Endometrial microvascular endothelial cells (primary cell): ENCODE data around the gene ANKRD33B. TPM values are rescaled to one million over a fixed set of nuclear protein-coding genes. Genes with fewer than 3 reads are reported as not detected.
"Not testable (repeated sequence)": the region's sequence is repeated elsewhere in the genome, so short reads cannot be mapped to it uniquely, and the experiment has no call there.

ENCODE experiments used
- in situ Hi-C: cut with HindIII; loops from 2 replicates; pipeline ENCODE4 v1.10.0; 2017; ENCODE audit warnings: low sequenced_read_pairs, low pct_unique_long_range_greater_than_20kb; ENCODE audit errors: inconsistent ontology term
- total RNA-seq: library from RNA; depleted of rRNA; stranded (reverse); fragments of >200 nt; gene quantifications from one replicate; pipeline ENCODE4 v1.2.3, GENCODE V29; 2015; ENCODE audit errors: inconsistent ontology term

Gene ANKRD33B
- total RNA-seq, 1 donor from 2014 or later, result 4.7 TPM

DNA sequence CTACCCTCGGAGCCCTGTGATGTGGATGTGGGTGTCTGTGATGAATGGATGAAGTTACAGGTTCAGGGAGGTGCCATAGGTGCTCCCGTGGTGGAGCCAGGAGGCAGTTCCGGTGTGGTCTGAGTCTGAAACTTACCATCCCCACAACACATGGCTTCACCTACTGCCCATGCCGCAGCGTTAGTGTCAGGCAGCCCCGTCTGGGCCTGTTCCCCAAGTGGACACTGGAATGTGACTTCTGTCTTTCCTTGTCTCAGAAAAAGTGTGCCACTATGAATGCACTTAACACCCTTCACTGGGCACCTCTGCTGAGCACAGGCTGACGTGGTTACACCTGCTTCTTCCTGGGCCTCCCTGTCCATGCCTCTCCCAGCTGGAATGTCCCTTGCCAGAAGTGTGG lies 8.6 kb downstream of the ANKRD33B start:
- in situ Hi-C loops, result no loop called here

DNA sequence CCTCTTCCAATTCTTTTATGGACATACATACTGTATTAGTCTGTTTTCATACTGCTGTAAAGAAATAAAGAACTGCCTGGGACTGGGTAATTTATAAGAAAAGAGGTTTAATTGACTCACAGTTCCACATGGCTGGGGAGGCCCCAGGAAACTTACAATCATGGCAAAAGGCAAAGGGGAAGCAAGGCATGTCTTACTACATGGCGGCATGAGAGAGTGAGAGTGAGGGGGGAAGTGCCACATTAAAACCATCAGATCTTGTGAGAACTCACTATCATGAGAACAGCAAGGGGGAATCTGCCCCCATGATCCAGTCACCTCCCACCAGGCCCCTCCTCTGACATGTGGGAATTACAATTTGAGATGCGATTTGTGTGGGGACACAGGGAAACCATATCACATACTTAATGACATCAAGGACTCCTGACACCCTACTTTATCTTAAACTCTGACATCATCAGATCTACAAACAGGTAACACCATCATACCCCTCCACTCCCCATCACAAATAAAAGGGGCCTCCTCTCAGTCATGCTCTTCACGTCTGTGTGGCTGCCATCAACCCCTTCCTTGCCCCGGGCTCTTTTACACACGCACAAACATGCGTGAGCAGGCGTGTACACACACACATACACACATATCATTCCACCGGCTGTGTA lies 9.7 kb downstream of the ANKRD33B start:
- in situ Hi-C loops, result no loop called here

DNA sequence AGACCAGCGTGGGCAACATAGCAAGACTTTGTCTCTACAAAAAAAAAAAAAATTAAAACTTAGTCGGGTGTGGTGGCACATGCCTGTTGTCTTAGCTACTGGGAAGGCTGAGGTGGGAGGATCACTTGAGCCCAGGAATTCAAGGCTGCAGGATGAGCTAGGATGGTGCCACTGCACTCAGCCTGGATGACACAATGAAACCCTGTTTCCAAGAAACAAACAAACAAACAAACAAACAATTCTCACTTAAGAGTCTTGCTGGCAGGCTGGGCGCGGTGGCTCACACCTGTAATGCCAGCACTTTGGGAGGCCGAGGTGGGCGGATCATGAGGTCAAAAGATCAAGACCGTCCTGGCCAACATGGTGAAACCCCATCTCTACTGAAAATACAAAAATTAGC lies 11.0 kb downstream of the ANKRD33B start:
- in situ Hi-C loops, result not testable (repeated sequence)

DNA sequence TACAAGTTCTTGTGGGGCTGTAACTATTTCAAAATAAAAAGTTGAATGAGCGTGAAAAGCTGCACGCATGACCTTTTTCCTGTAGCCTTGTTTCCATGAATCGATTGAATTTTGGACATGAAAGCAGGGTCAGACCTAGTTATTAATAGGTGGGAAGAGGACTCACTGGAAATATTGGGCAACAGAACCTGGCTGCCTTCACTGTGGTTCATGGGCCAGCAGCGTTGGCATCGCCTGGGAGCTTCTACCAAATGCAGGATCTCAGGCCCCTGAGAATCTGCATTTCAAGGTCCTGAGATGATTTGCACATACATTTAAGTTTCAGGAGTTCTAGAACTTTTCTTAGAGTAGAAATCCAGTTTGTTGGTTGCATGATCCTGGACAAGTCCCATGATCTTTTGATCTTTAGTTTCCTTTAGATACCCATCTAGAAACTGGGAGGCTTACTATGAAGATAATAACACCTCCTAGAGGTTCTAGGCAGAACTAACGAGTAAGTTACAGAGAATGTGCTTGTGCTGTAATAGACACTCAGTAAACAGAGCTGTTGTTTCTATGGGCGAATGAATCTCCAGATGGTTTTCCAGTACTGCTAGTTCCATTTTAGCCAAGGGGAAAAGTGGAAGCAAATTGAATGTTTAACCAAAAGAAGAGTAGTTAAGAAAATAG lies 12.4 kb downstream of the ANKRD33B start:
- in situ Hi-C loops, result no loop called here

DNA sequence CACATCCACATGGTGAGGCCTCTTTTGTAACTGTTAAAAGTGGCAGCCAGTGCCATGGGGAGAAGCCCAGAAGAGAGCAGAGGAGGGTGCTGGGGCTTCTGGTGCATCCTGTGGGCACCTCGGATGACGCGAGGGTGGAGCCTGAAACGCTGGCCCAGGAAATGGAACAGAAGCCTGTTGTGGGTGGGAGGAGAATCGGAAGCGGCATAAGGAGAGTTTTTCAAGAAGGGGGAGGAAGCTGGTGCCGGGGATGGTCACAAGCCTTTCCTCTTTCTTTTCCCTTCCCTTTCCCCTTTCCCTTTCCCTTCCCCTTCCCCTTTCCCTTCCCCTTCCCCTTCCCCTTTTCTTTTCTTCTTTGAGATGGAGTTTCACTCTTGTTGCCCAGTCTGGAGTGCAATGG lies 12.9 kb downstream of the ANKRD33B start:
- in situ Hi-C loops, result no loop called here

DNA sequence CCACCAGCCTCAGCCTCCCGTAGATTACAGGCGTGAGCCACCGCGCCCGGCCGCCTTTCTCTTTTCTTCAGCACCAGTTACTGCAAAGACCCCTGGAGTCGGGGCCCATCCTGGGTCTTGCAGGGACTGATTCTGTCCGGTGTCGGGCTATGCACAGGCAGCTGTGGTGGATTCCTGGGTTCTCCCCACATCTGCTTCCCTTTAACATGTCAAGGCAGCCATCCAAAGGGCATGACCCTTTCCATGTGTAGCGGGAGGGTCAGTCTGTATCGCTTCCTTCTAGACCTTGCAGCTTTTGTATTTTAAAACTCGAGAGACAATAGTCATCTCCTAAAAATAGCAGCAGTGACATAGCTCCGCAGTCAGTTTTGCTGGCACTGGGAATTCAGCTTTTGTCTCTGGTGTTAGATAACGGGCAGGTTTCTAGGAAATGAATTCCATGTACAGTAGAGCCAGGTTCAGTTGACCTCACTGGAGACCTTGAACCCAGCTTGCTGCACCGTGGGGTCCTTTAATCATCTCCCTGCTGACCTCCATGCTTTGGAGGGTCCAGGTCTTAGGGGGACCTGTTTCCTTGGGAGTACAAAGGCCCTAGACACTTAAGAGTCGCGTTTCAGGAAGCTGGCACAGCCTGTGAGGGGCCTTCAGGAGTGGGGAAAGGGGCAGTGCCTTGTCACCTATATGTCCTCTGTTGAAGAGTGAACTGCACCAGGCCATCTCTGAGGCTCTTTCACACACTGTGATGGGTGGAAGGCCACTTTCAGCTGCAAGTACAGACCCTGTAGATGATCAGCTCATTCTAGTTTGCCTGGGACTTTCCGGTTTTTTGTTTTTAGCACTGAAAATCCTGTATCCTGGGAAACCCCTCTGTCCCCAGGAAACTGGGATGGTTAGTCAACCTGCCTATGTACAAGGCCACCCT lies 13.8 kb downstream of the ANKRD33B start:
- in situ Hi-C loops, result no loop called here

DNA sequence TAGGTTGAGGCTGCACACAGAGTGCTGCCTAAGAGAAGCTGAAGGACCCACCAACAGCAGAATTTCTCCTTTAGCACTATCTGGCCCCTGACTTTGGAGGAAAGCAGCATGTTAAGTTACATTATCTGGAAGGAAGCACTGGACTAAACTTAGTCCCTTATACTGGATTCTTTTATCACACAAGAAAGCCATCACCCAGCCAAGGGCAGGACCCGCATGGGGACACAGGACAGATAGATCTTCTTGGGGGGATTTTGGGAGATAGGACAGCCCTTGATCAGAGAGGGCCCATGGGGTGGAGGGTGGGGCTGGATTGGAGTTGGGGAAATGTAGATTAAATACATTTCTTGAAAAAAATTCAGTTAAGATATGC lies 14.4 kb downstream of the ANKRD33B start:
- in situ Hi-C loops, result no loop called here

DNA sequence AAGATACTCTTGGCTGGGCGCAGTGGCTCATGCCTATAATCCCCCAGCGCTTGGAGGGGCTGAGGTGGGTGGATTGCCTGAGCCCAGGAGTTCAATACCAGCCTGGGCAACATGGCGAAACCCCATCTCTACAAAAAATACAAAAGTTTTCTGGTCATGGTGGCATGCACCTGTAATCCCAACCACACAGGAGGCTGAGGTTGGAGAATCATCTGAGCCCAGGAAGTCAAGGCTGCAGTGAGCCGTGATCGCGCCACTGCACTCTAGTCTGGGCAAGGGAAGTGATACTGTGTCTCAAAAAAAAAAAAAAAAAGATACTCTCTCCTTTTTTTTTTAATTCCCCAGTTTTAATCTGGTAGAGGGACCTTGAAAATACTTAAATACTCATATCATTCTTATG lies 15.0 kb downstream of the ANKRD33B start:
- in situ Hi-C loops, result no loop called here

DNA sequence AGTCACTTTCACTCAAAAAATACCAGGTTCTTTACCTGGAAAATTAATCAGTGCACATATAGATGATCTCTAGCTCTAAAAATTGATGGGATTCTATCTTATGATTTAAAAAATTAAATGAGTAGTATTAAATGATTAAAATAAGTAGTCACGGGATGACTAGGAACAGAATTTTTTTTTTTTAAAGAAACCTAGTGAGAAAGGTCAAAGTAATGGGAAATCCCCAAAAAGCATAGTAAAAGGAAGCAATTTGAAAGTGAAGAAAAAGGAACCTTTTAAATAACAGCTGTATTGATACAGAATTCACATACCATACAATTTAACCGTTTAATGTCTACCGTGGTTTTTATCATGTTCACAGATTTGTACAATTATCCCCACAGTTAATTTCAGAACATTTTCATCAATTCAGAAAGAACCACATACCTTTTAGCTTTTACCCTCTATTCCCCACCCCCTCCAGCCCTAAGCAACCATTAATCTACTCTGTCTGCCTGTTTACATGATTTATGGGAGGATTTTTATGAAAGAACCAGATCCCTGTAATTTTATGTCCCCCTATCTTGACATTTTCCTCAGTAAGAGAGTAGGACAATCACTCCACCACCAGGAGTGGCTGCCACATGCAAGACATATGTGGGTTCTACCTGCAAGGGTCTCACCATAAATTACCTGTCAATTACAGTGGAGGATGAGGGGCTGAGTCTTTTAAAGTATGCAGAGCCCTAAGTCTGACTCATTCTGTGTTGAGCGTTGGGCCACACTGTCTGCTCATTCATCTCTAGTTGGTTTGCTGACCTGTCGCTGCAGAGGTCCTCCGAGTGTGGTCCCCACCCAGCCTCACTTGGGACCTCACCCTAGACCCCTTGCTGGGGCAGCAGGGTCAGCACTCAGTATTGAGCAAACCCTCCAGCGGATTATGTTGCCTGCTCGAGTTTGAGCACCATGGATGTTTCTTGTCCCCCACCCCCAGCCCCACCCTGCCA lies 16.0 kb downstream of the ANKRD33B start:
- in situ Hi-C loops, result no loop called here

DNA sequence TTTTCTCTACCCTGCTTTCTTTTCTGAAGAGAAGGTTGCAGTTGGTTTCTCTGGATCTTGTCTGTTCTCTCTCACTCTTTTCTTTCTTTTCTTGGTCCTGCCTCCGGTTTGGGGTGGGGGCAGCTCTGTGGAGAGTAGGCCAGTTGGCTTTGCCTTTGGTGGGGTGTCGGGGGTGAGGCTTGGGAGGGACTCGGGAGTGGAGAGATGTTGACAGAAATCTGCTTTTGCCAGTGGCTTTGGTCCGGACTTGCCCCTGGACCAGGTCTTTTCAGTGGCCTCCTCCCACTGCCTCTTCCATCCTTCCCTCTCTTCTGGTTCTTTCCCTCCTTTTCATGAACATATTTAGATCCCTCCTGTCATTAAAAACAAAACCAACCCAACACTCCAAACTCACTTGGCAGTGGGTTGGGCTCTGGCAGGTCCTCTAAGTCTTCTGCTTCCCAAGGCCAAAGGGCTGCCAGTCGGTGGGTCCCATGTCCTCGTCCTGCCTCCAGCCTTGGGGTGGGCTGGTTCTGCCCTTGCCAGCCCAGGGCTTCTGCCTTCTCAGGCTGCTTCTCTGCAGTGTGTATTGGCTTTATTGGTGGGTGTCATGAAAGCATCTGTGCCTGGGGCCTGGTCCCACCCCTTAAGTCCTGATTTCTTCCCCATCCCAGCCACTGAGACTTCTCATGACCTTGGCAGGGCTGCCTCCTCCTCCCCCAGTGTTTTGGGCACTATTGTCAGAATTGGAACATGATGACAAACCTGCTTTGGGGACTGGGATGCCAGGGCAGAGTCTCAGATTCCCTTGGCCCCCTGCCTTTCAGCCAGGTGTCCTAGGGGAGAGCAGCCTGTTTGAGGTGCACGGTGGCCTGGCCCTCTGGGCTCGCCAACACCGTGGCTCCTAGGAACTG lies 16.9 kb downstream of the ANKRD33B start:
- in situ Hi-C loops, result no loop called here

DNA sequence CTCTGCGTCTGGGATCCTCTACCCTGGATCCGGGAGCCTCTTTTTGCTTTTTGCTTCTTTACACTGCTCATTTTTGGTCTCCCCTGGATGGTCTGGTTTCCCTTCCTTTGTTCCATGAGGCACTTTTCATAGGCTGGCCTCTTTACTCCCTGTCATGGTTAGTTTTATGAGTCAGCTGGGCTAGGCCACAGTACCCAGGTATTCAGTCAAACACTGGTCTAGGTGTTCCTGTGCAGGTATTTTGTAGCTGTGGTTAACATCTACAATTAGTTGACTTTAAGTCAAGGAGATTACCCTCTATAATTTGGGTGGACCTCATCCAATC lies 17.5 kb downstream of the ANKRD33B start:
- in situ Hi-C loops, result no loop called here

DNA sequence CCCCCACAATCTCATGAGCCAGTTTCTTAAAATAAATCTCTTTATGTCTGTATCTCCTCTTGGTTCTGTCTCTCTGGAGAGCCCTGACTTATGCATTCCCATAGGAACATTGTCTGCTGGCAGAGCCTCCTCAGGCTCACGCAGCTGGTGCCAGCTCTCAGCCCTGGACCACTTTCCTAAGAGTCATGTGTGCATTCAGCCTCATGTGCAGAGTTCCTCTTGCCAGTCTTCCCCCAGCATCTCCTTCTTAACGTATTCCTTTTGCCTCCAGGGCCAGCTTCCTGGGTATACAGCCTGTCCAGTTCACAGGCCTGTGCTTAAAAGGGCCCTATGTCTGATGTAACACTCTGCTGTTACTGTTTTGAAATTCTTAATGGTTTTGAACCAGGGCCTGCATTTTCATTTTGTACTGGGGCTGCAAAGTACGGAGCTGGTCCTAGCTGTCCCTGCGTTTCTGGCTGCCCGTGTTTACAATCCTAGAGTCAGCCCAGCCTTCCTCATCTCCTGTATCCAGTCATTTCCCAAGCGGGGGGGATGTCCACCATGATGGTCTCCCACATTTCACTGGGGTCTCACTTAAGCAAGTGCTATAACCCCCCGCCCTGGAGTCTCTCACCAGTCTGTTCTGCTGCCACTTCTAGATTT lies 18.1 kb downstream of the ANKRD33B start:
- in situ Hi-C loops, result no loop called here

DNA sequence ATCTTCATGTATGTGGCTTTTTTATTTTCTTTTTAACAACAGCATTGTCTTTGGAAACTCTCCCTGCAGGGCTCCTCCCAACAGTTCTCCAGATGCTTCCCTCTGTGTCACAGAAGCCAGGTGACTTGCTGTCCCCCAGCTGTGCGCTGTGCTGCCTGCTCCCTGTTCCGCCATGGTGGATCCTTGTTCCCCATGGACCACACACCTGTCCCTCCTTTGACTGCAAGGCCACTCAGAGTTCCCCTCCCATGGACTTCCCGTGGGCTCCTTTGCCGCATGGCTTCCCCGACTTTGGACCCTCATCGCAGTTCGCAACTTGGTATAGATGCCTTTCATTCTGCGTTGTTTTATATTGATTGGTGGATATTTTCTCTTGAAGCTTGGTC lies 18.6 kb downstream of the ANKRD33B start:
- in situ Hi-C loops, result no loop called here

DNA sequence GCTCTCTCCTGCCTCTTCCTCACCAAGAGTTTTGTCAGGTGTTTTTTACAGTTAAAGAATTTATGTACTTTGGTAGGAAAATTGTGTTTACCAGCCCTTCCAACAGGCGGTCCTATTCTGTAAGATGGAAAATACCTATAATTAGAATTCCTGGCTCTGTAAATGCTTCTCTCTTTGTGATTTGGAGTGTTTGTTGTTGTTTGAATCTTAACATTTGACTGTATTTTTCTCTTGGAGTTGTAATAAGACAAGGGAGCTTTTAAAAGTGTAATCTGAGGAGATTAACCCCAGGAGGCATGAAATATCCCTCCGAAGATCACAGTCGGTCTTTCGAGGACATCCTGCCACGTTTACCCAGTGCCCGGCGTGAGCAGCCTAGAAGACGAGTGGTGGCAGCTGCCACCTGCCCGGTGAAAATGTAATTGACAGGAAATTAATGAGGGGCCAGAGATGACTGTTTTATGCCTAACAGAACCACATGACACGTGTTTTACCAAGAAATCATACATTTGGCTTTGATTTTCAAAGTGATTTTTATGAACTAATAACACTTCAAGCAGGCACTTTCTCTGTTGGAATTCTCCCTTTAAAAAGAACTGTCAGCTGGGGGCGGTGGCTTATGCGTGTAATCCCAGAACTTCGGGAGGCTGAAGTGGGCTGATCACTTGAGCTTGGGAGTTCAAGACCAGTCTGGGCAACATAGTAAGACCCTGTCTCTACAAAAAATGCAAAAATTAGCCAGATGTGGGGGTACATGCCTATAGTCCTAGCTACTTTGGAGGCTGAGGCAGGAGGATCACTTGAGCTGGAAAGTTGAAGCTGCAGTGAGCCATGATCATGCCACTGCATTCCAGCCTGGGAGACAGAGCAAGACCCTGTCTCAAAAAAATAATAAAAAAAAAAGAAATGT lies 20.0 kb downstream of the ANKRD33B start:
- in situ Hi-C loops, result no loop called here

DNA sequence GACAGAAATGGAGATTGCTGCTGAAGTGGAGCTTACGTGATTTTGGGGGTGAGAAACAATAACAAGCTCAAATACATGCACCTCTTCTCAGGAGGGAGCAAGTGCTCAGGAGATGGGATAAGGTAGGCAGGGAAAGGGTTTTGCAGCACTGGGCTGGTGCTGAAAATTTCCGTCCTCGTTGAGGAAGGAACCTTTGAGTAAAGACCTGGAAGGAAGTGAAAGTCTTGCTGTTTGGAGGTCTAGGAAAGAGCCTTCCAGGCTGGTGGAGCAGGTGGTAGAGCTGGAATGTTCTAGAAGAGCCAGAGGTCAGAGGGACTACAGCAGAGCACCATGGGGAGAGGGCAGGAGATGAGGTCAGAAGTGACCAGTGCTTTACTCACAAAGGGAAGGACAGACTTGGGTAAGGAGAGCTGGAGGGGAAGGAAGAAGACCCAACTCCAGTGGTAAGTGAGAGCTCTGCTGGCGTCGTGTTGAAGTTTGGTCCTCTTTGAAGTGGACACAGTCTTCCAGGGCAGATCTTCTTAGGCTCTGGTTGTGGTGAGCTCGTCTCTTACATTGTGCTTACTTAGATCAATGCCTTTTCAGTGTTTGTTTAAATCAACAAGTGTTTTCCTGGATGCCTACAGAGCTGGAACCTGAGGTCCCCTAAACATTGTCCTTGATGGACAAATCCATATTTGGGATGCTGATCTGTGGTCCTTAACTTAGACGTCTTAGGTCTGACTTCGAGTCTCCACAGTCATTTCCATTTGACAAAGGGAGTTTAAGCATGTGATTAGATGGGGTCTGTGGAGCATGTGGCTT lies 21.0 kb downstream of the ANKRD33B start:
- in situ Hi-C loops, result no loop called here

DNA sequence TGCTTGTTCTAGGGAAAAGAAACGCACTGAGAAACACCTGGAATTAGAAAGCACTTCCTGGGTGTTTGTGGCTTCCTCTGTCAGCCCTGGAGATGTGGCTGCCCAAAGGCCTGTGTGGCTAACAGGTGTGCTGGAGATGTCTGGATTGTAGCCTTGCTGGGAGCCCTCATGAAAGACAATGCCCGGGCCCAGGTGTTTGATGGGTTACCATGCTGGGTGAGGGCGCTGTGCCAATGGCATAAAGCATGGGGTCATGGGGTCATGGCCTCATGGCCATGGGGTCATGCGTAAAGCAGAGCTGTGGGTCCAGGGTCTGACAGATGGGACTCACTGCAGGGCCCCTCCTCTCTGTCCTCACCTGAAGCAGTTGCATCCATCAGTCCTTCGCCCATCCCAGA lies 21.6 kb downstream of the ANKRD33B start:
- in situ Hi-C loops, result no loop called here
